22Rv1 (cell line): ENCODE results near the gene SGPP1.
"Not testable (repeated sequence)": the region's sequence is repeated elsewhere in the genome, so short reads cannot be mapped to it uniquely, and the experiment has no call there.

Experiments used
- H3K27ac ChIP-seq: fragments of 450-650 bp; 2 replicates; pipeline ENCODE4 v1.5.1; 2017
- ZFX ChIP-seq: fragments of 450-650 bp; IDR thresholded peaks from 2 replicates; pipeline ENCODE4 v1.6.1; 2017; ENCODE audit warnings: antibody characterized with exemption, borderline replicate concordance
- TF ChIP-seq, protein P1 (sequence below): fragments of 450-650 bp; IDR thresholded peaks from 2 replicates; pipeline ENCODE4 v1.5.1; 2017; ENCODE audit warnings: mild to moderate bottlenecking

Gene SGPP1

GRCh38 chr14:63672417-63673180 is 55.3 kb downstream of the SGPP1 start:
- H3K27ac ChIP-seq: no peak overlapping the region
- no peak for TF ChIP-seq ZFX
- TF ChIP-seq, protein P1, sequence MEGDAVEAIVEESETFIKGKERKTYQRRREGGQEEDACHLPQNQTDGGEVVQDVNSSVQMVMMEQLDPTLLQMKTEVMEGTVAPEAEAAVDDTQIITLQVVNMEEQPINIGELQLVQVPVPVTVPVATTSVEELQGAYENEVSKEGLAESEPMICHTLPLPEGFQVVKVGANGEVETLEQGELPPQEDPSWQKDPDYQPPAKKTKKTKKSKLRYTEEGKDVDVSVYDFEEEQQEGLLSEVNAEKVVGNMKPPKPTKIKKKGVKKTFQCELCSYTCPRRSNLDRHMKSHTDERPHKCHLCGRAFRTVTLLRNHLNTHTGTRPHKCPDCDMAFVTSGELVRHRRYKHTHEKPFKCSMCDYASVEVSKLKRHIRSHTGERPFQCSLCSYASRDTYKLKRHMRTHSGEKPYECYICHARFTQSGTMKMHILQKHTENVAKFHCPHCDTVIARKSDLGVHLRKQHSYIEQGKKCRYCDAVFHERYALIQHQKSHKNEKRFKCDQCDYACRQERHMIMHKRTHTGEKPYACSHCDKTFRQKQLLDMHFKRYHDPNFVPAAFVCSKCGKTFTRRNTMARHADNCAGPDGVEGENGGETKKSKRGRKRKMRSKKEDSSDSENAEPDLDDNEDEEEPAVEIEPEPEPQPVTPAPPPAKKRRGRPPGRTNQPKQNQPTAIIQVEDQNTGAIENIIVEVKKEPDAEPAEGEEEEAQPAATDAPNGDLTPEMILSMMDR: no peak

GRCh38 chr14:63671987-63672386 is 55.9 kb downstream of the SGPP1 start:
- no peak overlapping the region for H3K27ac ChIP-seq
- TF ChIP-seq, protein P1: no peak
- no peak for TF ChIP-seq ZFX

GRCh38 chr14:63670692-63671091 is 57.2 kb downstream of the SGPP1 start:
- no peak overlapping the region for H3K27ac ChIP-seq
- TF ChIP-seq ZFX: no peak
- TF ChIP-seq, protein P1: no peak

DNA sequence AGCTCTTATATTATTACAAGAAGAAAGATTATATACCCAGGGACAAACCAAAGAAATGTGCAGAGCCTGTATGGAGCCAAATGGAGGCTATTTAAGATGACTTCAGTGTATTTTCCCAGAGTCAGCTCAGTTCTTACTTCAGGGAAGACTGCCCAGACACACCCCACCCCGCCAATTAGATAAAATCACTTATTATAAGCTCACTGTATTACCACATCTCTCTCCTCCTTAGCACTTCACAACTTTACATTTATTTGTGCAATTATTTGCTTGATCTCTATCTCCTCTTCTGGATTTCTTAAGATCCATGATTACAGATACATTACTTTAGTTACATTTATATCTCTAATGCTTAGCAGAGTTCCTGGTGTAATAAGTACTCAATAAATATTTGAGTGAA is 61.5 kb downstream of the SGPP1 start:
- H3K27ac ChIP-seq: no peak overlapping the region
- TF ChIP-seq, protein P1: no peak
- no peak for TF ChIP-seq ZFX

- H3K27ac ChIP-seq: no peak overlapping the region
- TF ChIP-seq ZFX: no peak
- TF ChIP-seq, protein P1: no peak
These were observed 64.2 kb downstream of the SGPP1 start for GRCh38 chr14:63663428-63664341.

GRCh38 chr14:63662776-63663175 is 65.1 kb downstream of the SGPP1 start:
- H3K27ac ChIP-seq: no peak overlapping the region
- TF ChIP-seq, protein P1: no peak
- TF ChIP-seq ZFX: no peak

GRCh38 chr14:63661881-63662280 is 66.0 kb downstream of the SGPP1 start:
- H3K27ac ChIP-seq: not testable (repeated sequence)
